MM.1S (cell line): Measurements from ENCODE around the gene CFD.

Experiments used
- DNase-seq: peaks from one replicate; pipeline ENCODE4 v3.0.0-alpha.2; 2015
- H2AFZ ChIP-seq: fragments of 300-600 bp; sonication (generic); 2 replicates; pipeline ENCODE4 v1.6.0; 2016; ENCODE audit warnings: antibody characterized with exemption, low read length
- H3F3A ChIP-seq: fragments of 300-600 bp; sonication (generic); 2 replicates; pipeline ENCODE4 v1.6.1; 2016; ENCODE audit warnings: mild to moderate bottlenecking, antibody characterized with exemption, low read length, moderate library complexity, mixed read lengths; ENCODE audit not compliant: insufficient read depth
- H3K27ac ChIP-seq: fragments of 300-600 bp; sonication (generic); 2 replicates; pipeline ENCODE4 v1.5.1; 2016; ENCODE audit warnings: mild to moderate bottlenecking, low read length
- H3K27me3 ChIP-seq: fragments of 300-600 bp; sonication (generic); replicated peaks from 2 replicates; pipeline ENCODE4 v1.6.0; 2016; ENCODE audit warnings: low read length; ENCODE audit not compliant: insufficient read depth
- H3K36me3 ChIP-seq: fragments of 300-600 bp; sonication (generic); replicated peaks from 2 replicates; pipeline ENCODE4 v1.6.1; 2016; ENCODE audit warnings: mild to moderate bottlenecking, low read length, mixed read lengths; ENCODE audit not compliant: insufficient read depth
- H3K4me1 ChIP-seq: fragments of 300-600 bp; sonication (generic); 2 replicates; pipeline ENCODE4 v1.6.1; 2016; ENCODE audit warnings: low read length, mixed read lengths
- H3K4me2 ChIP-seq: fragments of 300-600 bp; sonication (generic); 2 replicates; pipeline ENCODE4 v1.6.0; 2016; ENCODE audit warnings: low read depth, low read length
- H3K4me3 ChIP-seq: fragments of 300-600 bp; sonication (generic); 2 replicates; pipeline ENCODE4 v1.5.1; 2016; ENCODE audit warnings: low read length, mixed read lengths
- H3K79me2 ChIP-seq: fragments of 300-600 bp; sonication (generic); 2 replicates; pipeline ENCODE4 v1.6.1; 2016; ENCODE audit warnings: mixed run types, low read length, mixed read lengths
- H3K9ac ChIP-seq: fragments of 300-600 bp; sonication (generic); 2 replicates; pipeline ENCODE4 v1.6.1; 2016; ENCODE audit warnings: low read length, mixed read lengths
- H3K9me2 ChIP-seq: fragments of 300-600 bp; sonication (generic); replicated peaks from 2 replicates; pipeline ENCODE4 v1.6.1; 2016; ENCODE audit warnings: mild to moderate bottlenecking, low read length, mixed read lengths; ENCODE audit not compliant: insufficient read depth
- H3K9me3 ChIP-seq: fragments of 300-600 bp; sonication (generic); replicated peaks from 2 replicates; pipeline ENCODE4 v1.6.1; 2016; ENCODE audit warnings: mild to moderate bottlenecking, low read length, mixed read lengths; ENCODE audit not compliant: insufficient read depth
- H4K20me1 ChIP-seq: fragments of 300-600 bp; sonication (generic); 2 replicates; pipeline ENCODE4 v1.6.1; 2016; ENCODE audit warnings: mild to moderate bottlenecking, low read length, moderate library complexity, mixed read lengths; ENCODE audit not compliant: insufficient read depth
- CTCF ChIP-seq: fragments of 300-600 bp; sonication (generic); IDR thresholded peaks from 2 replicates; pipeline ENCODE4 v1.5.1; 2016; ENCODE audit warnings: antibody characterized with exemption, low read length, mixed read lengths
- EZH2 ChIP-seq: fragments of 300-600 bp; sonication (generic); optimal IDR thresholded peaks from 2 replicates; pipeline ENCODE3; 2017; ENCODE audit warnings: low read depth, mild to moderate bottlenecking, antibody characterized with exemption, low read length, mixed read lengths
- EZH2phosphoT487 ChIP-seq: fragments of 300-600 bp; sonication (generic); IDR thresholded peaks from 2 replicates; pipeline ENCODE4 v1.6.1; 2018; ENCODE audit warnings: antibody characterized with exemption, low read length

The CFD gene

GRCh38 chr19:883661-884211, 24.3 kb downstream of the CFD start:
- no peak overlapping the region for H2AFZ ChIP-seq
- no peaks in the 10 kb centered on the region for H3K9me2 ChIP-seq
- DNase-seq = no peak
- H3K9ac ChIP-seq = no peak overlapping the region
- no peaks in the 10 kb centered on the region for H3K4me1 ChIP-seq
- no peaks in the 10 kb centered on the region; the same call in 1 of the 2 replicates for H4K20me1 ChIP-seq
- no peaks in the 10 kb centered on the region for H3K27me3 ChIP-seq
- no peak overlapping the region for H3K27ac ChIP-seq
- H3K79me2 ChIP-seq = no peaks in the 10 kb centered on the region
- no peak overlapping the region for H3K4me2 ChIP-seq
- no peaks in the 10 kb centered on the region for H3F3A ChIP-seq
- H3K4me3 ChIP-seq = no peak overlapping the region
- H3K36me3 ChIP-seq = no peaks in the 10 kb centered on the region; the same call in 1 of the 2 replicates
- H3K9me3 ChIP-seq = no peaks in the 10 kb centered on the region
- TF ChIP-seq CTCF = no peak
- no peak for TF ChIP-seq EZH2
- TF ChIP-seq EZH2phosphoT487 = no peak

- Histone ChIP-seq H3K4me1 (no peaks in the 10 kb centered on the region), H3K4me3 (no peak overlapping the region), H3K79me2 (peaks cover 2% of the 10 kb centered on the region; the same call in 1 of the 2 replicates), H3K9me3 (no peaks in the 10 kb centered on the region), H3K27me3 (no peaks in the 10 kb centered on the region), H4K20me1 (no peaks in the 10 kb centered on the region; the same call in 1 of the 2 replicates), H3F3A (no peaks in the 10 kb centered on the region), H3K27ac (no peak overlapping the region), H3K9me2 (no peaks in the 10 kb centered on the region), H2AFZ (no peak overlapping the region), H3K4me2 (no peak overlapping the region), H3K9ac (no peak overlapping the region), H3K36me3 (no peaks in the 10 kb centered on the region; the same call in 1 of the 2 replicates)
- DNase-seq = no peak
- TF ChIP-seq EZH2phosphoT487 (no peak), CTCF (no peak), EZH2 (no peak)
These were observed 25.2 kb downstream of the CFD start for GRCh38 chr19:884420-885211.

DNA sequence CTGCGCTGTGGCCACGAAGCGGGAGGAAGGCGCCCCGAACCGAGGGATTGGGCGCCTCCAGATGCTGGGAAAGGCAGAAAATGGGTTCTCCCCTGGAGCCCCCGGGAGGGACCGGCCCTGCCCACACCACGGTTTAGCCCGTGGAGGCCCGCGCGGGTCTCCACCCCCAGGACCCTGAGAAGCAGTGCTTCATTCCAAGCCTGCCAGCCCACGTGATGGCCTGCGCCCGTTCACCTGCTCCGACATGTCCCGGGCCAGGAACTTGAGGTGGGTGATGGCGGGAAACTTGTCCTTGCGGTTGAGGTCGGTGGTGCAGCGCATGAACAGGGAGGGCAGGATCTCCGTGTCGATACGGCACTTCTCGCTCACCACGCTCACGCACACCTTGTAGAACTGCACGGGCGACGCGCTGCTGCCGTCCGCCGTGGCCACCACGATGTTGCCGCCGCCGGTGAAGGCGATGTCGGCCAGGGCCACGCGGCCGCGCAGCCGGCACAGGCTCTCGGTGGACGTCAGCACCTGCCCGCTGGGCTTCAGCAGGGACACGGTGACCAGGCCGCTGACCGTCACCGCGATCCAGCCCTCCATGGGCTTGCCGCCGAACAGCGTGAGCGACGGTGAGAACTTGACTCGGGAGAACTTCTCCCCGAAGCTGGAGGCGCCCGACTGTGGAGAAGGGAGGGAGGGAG, 26.2 kb downstream of the CFD start:
- Histone ChIP-seq H3K9me2 (no peaks in the 10 kb centered on the region), H3K4me3 (no peak overlapping the region), H3K9me3 (no peaks in the 10 kb centered on the region), H3K27ac (no peak overlapping the region), H3K4me2 (no peak overlapping the region), H3K9ac (no peak overlapping the region), H4K20me1 (no peaks in the 10 kb centered on the region; the same call in 1 of the 2 replicates), H3K4me1 (no peaks in the 10 kb centered on the region), H3K79me2 (peaks cover 13% of the 10 kb centered on the region), H3K36me3 (no peaks in the 10 kb centered on the region; the same call in 1 of the 2 replicates), H3K27me3 (no peaks in the 10 kb centered on the region), H3F3A (no peaks in the 10 kb centered on the region), H2AFZ (no peak overlapping the region)
- TF ChIP-seq EZH2 (no peak), EZH2phosphoT487 (no peak), CTCF (no peak)
- DNase-seq = no peak
